Fibroblast of skin of right quadriceps (primary cell): ENCODE measurements around the gene LRG1.

Experiments used
- DNase-seq: peaks from one replicate; pipeline ENCODE4 v3.0.0-alpha.2; 2013

The LRG1 gene

DNA sequence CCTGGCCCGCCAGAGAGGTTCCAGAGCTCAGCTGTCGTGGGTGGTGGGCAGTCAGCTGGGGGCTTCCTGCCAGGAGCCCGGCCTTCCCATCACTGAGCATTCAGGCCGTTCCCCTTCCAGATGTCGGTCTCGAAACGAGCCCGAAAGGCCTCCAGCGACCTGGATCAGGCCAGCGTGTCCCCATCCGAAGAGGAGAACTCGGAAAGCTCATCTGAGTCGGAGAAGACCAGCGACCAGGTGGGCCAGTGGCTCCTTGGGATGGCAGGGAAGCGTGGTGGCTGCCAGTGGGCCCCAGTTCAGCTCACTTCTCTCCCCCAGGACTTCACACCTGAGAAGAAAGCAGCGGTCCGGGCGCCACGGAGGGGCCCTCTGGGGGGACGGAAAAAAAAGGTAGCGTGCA, 48.4 kb downstream of the LRG1 start:
- DNase-seq: no peak

DNA sequence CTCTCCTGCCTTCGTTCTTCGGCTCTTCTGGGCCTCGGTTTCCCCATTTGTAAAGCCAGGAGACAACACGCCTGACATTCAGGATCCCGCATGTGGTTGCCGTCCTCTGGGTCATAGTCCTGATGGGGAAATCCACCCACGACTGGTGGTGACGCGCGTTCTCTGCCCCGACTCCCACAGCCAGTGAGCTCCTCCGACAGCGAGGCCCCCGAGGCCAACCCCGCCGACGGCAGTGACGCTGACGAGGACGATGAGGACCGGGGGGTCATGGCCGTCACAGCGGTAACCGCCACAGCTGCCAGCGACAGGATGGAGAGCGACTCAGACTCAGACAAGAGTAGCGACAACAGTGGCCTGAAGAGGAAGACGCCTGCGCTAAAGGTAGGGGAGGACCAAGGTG, 51.3 kb downstream of the LRG1 start:
- no peak for DNase-seq

GRCh38 chr19:4487572-4487971, 52.3 kb downstream of the LRG1 start:
- no peak for DNase-seq
